Measurements from ENCODE around the gene LGALS7B.
"Not testable (repeated sequence)": the region's sequence is repeated elsewhere in the genome, so short reads cannot be mapped to it uniquely, and the experiment has no call there.

LGALS7B gene

GRCh38 chr19:38769635-38770211, 19.3 kb upstream of the LGALS7B start:
- intact Hi-C loops (cut with DNase I) = no loop called here
- peak; percentile 17 to 90 (median 62) for DNase-seq

- DNase-seq; intact Hi-C loops (cut with DNase I): not testable (repeated sequence)
Measured at GRCh38 chr19:38770228-38770948, 18.6 kb upstream of the LGALS7B start.

GRCh38 chr19:38770949-38771275, 18.1 kb upstream of the LGALS7B start:
- DNase-seq; intact Hi-C loops (cut with DNase I): not testable (repeated sequence)

- DNase-seq; intact Hi-C loops (cut with DNase I): not testable (repeated sequence)
Measured at GRCh38 chr19:38771569-38771968, 17.4 kb upstream of the LGALS7B start.

GRCh38 chr19:38773469-38774177, 15.4 kb upstream of the LGALS7B start, which contains the start of gene LGALS7:
TSS of gene LGALS7 (minus strand) at chr19:38773517. CDS start at chr19:38773492, 25 bp downstream.
- intact Hi-C loops (cut with DNase I) = no loop called here
- no peak for DNase-seq

- intact Hi-C loops (cut with DNase I) = no loop called here
- no peak for DNase-seq
Measured at GRCh38 chr19:38774181-38774950, 14.6 kb upstream of the LGALS7B start.

- intact Hi-C loops (cut with DNase I) = no loop called here
- DNase-seq = no peak
Measured at GRCh38 chr19:38778733-38779132, 10.3 kb upstream of the LGALS7B start.

- peak in 2 of 10 donors; percentile 0 to 15 for DNase-seq
- intact Hi-C loops (cut with DNase I) = no loop called here
Measured at GRCh38 chr19:38780443-38780842, 8.6 kb upstream of the LGALS7B start.

GRCh38 chr19:38781058-38781457, 7.9 kb upstream of the LGALS7B start:
- intact Hi-C loops (cut with DNase I) = no loop called here
- no peak for DNase-seq

GRCh38 chr19:38782212-38782611, 6.8 kb upstream of the LGALS7B start:
- intact Hi-C loops (cut with DNase I) = not testable (repeated sequence)
- DNase-seq = peak in 1 of 10 donors; percentile 26

- intact Hi-C loops (cut with DNase I) = no loop called here
- peak in 1 of 10 donors; percentile 5 for DNase-seq
Measured at GRCh38 chr19:38784224-38784623, 4.8 kb upstream of the LGALS7B start.

- intact Hi-C loops (cut with DNase I) = no loop called here
- DNase-seq = peak in 1 of 10 donors; percentile 13
Measured at GRCh38 chr19:38785187-38785699, 3.8 kb upstream of the LGALS7B start.

- DNase-seq; intact Hi-C loops (cut with DNase I): not testable (repeated sequence)
Measured at GRCh38 chr19:38786061-38786460, 2.9 kb upstream of the LGALS7B start.

GRCh38 chr19:38786572-38787265, 2.3 kb upstream of the LGALS7B start:
- intact Hi-C loops (cut with DNase I) = no loop called here

GRCh38 chr19:38790507-38791403, 1.8 kb downstream of the LGALS7B start:
- DNase-seq = peak in 1 of 10 donors; percentile 76
- intact Hi-C loops (cut with DNase I) = not testable (repeated sequence)

More at GRCh38 chr19:38786572-38787265, 2.3 kb upstream of the LGALS7B start:
- DNase-seq = peak in 1 of 10 donors; percentile 26

GRCh38 chr19:38791451-38792064, 2.6 kb downstream of the LGALS7B start:
- DNase-seq; intact Hi-C loops (cut with DNase I): not testable (repeated sequence)

- peak in 1 of 10 donors; percentile 83 for DNase-seq
- intact Hi-C loops (cut with DNase I) = no loop called here
Measured at GRCh38 chr19:38792250-38793111, 3.5 kb downstream of the LGALS7B start.
